Hindlimb muscle (tissue), 1 donor: Measurements from ENCODE around the gene PPP1R13B. TPM values are rescaled to one million over a fixed set of nuclear protein-coding genes. Genes with fewer than 3 reads are reported as not detected.

ENCODE experiments used
- DNase-seq: peaks from one replicate; pipeline ENCODE4 v3.0.0-alpha.2; 2013
- polyA plus RNA-seq: library from polyadenylated mRNA; unstranded; fragments of 120-200 nt; gene quantifications from one replicate; pipeline ENCODE4 v1.2.1, GENCODE V29; 2013; ENCODE audit not compliant: insufficient read length

The PPP1R13B gene
- polyA plus RNA-seq, 1 donor = 13.6 TPM

- DNase-seq = no peak
These were observed 105.5 kb downstream of the PPP1R13B start for GRCh38 chr14:103741876-103742275.

- no peak for DNase-seq
These were observed 106.2 kb downstream of the PPP1R13B start for GRCh38 chr14:103740991-103741689.

- DNase-seq = no peak
These were observed 107.4 kb downstream of the PPP1R13B start for GRCh38 chr14:103739793-103740501.

GRCh38 chr14:103739466-103739792 lies 107.9 kb downstream of the PPP1R13B start:
- no peak for DNase-seq

DNA sequence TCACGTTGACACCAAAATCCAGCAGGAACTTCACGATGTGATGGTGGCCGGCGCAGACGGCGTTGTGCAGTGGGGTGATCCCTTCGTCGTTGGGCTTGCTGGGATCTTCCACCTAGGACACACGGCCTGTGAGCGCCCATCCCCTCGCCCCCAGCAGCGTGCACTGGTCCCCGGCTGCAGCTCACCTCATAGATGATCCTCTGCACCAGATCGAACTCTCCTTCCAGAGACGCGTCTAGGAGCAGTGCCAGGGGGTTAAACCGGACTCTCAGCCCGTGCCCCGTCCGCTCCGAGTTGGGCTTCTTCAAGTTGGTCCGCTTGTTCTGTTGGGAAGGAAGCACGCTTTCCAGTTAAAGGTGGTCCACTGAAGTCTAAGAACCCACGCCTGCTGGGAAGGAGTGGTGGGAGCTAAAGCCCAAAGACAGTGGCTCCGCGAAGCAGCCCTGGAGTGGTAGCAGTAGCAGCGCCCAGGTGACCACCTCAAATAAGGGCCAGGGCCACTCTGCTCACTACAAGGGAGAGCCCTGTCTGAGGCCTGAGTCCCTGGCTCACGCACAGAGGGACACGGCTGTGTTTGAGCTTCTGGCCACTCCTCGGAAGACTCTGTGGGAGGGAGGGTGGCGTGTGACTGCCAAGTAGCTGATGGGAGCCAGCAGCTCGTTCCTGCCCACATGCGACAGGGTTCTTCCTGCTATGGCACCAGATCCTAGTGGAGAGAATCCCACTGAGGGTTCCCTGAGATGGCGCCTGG lies 108.5 kb downstream of the PPP1R13B start:
- DNase-seq = no peak

DNA sequence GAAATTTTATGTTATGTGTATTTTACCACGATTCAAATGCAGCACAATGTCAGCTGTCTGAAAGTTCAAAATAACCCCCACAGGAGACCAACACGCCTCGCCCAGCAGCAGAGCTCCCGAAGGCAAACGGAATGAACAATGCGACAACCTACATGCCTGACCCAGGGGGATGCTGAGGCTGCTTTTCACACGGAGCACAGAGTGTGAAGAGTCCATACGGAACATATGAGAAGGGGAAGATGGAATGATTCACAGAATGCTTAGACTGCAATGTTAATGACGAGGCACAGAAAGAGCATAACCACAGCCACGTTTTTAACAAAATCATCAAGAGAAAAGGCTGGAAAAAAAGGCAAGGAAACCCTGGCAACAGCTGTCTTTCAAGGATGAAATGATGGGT lies 109.2 kb downstream of the PPP1R13B start:
- DNase-seq = no peak

- no peak for DNase-seq
These were observed 109.8 kb downstream of the PPP1R13B start for GRCh38 chr14:103737432-103738045.

- DNase-seq = no peak
These were observed 110.6 kb downstream of the PPP1R13B start for GRCh38 chr14:103736546-103737431.

GRCh38 chr14:103735815-103736545 lies 111.4 kb downstream of the PPP1R13B start:
- no peak for DNase-seq

- DNase-seq = no peak
These were observed 111.9 kb downstream of the PPP1R13B start for GRCh38 chr14:103735439-103735814.

- no peak for DNase-seq
These were observed 112.4 kb downstream of the PPP1R13B start for GRCh38 chr14:103735022-103735421.

DNA sequence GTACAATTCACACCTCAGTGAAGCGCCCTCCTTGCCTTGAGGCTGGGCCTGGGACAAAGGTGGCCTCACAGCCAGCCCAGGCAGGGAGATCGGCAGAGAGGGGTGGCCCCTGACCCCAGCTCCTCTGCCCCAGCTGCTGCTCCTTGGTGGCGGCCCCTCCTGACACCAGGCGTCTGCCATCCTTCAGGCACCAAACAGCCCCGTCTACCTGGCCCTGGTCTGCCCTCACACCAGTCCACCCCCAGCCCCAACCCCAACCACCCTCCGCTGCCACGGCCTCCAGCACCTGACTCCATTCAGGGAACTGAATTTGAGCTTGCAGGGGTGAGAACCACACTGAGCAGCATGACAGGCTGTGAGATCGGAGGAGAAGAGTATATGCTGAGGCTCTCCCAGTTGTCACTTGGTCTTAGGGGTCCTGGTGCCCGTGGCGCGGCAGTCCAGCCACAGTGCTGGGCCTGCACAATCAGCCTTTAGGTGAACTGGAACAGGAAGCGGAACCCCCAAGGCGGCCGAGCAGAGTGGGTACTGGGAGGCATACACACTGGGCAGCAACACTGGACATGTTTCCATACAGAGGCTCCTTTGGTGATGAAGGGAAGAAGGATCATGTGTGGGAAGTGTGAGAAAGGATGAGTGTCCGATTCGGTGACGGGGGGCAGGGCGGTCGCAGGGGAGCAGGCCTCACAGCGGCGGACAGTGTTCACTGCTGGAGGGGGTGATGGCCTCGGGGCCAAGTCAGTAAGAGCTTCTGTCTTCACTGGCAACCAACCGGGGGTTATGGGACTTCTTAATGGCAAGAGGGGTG lies 113.1 kb downstream of the PPP1R13B start:
- DNase-seq = no peak

GRCh38 chr14:103733651-103734050 lies 113.7 kb downstream of the PPP1R13B start:
- no peak for DNase-seq

DNA sequence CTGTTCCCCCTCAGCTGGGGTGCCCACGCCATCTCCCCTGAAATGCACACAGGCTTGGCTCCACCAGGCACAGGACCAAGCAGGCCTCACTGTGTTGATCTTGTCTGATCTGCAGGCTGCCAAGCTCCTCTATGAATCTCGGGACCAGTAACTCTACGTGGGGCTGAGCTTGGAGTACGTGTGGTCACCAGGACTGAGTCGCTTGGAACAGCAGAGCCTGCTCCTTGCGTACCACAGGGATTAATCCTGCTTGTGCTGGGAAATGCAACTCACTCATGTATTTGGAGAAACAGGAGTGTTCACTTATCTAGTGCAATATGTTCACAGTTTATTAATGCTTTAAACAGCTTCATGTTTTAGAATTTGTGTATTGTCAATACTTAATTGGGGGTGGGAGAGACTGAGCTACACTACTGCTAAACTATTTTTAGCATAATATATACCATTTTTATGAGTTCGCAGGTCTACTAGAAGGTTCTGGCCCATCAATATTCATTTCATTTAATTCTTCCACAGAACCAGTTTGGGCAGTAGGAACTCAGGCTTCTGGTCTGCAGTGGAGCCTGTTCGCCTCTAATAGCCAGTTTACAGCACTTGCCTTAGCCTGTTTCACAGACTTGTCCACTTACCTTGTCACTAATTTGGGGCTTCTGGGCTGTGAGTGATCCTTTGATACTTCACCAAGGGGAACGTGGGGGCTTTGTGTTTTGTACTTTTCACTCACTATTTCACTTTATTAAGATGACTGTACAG lies 114.3 kb downstream of the PPP1R13B start:
- no peak for DNase-seq

DNA sequence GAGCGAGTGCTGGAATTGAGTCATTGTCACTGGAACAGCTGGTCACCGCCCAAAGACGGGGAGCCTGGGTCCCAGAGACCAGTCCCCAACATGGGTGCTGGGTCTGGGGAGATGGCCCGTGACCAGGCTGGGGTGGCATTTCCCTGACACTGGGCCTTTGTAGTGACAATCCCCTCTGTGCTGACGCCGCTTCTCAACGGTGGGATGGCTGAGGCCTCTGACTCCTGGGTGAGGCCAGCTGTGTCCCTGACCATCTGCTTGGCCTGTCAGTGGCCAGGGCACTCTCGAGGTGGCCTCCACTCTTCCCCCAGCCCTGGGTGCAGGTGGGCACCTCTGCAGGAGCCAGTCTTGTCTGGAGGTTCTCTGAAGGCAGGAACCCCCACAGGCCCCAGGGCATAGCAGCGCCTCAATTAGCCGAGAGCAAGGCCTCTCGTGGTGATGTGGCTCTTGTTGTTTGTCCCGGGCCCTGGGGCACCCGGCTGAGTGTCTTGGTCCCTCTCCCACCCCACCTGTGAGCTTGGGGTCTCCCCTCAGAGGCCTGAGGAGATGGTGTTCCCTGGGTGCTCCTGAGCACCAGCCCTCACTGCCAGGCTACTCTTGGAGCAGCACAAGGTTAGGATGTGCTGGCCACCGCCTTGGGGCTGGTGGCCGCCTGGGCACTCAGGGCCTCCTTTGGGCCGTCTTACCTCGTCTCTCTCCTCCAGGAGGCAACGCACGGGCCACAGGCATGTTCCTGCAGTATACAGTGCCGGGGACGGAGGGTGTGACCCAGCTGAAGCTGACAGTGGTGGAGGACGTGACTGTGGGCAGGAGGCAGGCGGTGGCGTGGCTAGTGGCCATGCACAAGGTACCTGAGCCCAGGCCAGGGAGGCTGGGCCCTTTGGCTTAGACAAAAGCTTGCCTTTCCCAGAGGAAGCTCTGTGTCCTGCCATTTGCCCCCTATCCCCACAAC lies 115.2 kb downstream of the PPP1R13B start:
- DNase-seq = no peak

GRCh38 chr14:103731481-103731880 lies 115.9 kb downstream of the PPP1R13B start:
- no peak for DNase-seq

DNA sequence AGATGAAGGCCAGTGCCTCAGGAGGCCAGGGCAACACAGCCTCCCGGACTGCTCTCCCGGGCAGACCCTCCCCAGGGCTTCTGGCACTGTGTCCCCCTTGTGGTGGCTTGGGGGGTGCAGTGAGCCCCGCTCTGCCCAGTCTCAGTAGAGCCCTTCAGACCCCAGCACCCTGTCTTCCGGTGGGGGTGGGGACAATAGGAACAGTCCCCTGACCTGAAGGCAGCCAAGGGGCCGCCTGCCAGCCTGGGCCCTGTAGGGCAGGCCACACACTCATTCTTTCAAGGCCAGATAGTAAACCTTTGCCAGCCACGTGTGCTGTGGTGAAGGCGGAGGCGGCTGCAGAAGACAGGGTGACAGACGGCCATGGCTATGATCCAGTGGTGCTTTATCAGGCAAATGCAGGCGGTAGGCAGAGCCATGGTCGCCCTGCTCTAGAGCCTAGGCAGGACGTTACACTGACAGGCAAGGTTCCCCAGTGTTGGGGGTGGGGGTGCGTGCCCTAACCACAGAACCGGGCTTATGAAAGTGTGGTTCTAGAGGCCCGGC lies 116.8 kb downstream of the PPP1R13B start:
- DNase-seq = no peak
